Loucy (cell line): ENCODE measurements around the gene MAPK14.

Source experiments
- H2AFZ ChIP-seq: fragments of 200-600 bp; sonication (generic); 2 replicates; pipeline ENCODE4 v1.6.0; 2016; ENCODE audit warnings: antibody characterized with exemption, mild to moderate bottlenecking, low read length, moderate library complexity
- H3F3A ChIP-seq: fragments of 200-600 bp; 2 replicates; pipeline ENCODE4 v1.6.0; 2016; ENCODE audit warnings: antibody characterized with exemption, low read depth, mild to moderate bottlenecking
- H3K27me3 ChIP-seq: fragments of 200-600 bp; sonication (generic); 2 replicates; pipeline ENCODE4 v1.6.1; 2014; ENCODE audit warnings: low read length, mild to moderate bottlenecking; ENCODE audit not compliant: insufficient read depth, poor library complexity, severe bottlenecking
- H3K36me3 ChIP-seq: fragments of 200-600 bp; sonication (generic); 2 replicates; pipeline ENCODE4 v1.6.1; 2016; ENCODE audit warnings: low read length; ENCODE audit not compliant: insufficient read depth
- H3K4me1 ChIP-seq: fragments of 200-600 bp; sonication (generic); 2 replicates; pipeline ENCODE4 v1.5.1; 2014; ENCODE audit warnings: low read length, mild to moderate bottlenecking; ENCODE audit not compliant: insufficient read depth, poor library complexity, severe bottlenecking
- H3K4me2 ChIP-seq: fragments of 200-600 bp; sonication (generic); 2 replicates; pipeline ENCODE4 v1.6.0; 2014; ENCODE audit warnings: antibody characterized with exemption, low read length, low read depth, mild to moderate bottlenecking; ENCODE audit not compliant: poor library complexity, severe bottlenecking
- H3K4me3 ChIP-seq: fragments of 200-600 bp; sonication (generic); 2 replicates; pipeline ENCODE4 v1.5.1; 2014; ENCODE audit warnings: low read length, mild to moderate bottlenecking, mixed read lengths; ENCODE audit not compliant: poor library complexity, severe bottlenecking
- H3K79me2 ChIP-seq: fragments of 200-600 bp; sonication (generic); 2 replicates; pipeline ENCODE4 v1.6.1; 2014; ENCODE audit warnings: low read length; ENCODE audit not compliant: insufficient read depth
- H3K9ac ChIP-seq: fragments of 200-600 bp; sonication (generic); 2 replicates; pipeline ENCODE4 v1.6.0; 2014; ENCODE audit warnings: mild to moderate bottlenecking, low read depth, low read length, moderate library complexity; ENCODE audit not compliant: poor library complexity, severe bottlenecking
- H3K9me2 ChIP-seq: fragments of 200-600 bp; sonication (generic); replicated peaks from 2 replicates; pipeline ENCODE4 v1.6.1; 2016; ENCODE audit warnings: low read depth, low read length, mixed read lengths
- H3K9me3 ChIP-seq: fragments of 200-600 bp; sonication (generic); 2 replicates; pipeline ENCODE4 v1.6.1; 2014; ENCODE audit warnings: mild to moderate bottlenecking, antibody characterized with exemption, low read length, low read depth; ENCODE audit not compliant: insufficient read depth
- H4K20me1 ChIP-seq: fragments of 200-600 bp; sonication (generic); 2 replicates; pipeline ENCODE4 v1.6.0; 2014; ENCODE audit warnings: antibody characterized with exemption, low read length, mild to moderate bottlenecking; ENCODE audit not compliant: insufficient read depth, poor library complexity, severe bottlenecking
- EZH2phosphoT487 ChIP-seq: fragments of 200-600 bp; IDR thresholded peaks from 2 replicates; pipeline ENCODE4 v1.6.1; 2018; ENCODE audit warnings: antibody characterized with exemption, mild to moderate bottlenecking, moderate library complexity, borderline replicate concordance
- TF ChIP-seq, protein P1 (sequence below): fragments of 200-600 bp; sonication (generic); conservative IDR thresholded peaks from 2 replicates; pipeline ENCODE4 v1.5.1; 2014; ENCODE audit warnings: mild to moderate bottlenecking, antibody characterized with exemption, low read length

MAPK14 gene

DNA sequence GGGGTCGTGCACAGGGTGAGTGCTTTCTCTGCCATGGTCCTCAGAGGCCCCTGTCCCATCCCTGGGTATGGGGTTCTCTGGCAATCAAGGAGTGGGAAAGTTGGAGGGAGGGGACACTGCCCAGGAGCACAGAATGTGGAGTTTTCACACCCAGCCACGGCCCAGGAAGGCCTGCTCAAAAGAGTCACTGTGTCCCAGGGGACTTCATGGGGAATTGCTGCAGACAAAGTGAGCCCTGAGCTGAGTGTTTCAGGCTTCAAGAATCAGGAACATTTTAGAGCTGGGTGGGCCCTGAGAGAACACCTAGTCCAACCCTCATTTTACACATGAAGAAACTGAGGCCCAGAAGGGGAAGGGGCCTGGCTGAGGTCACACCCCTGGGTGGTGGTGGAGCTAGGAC is 108.4 kb downstream of the MAPK14 start:
- no peak overlapping the region for H3K9ac ChIP-seq
- TF ChIP-seq, protein P1, sequence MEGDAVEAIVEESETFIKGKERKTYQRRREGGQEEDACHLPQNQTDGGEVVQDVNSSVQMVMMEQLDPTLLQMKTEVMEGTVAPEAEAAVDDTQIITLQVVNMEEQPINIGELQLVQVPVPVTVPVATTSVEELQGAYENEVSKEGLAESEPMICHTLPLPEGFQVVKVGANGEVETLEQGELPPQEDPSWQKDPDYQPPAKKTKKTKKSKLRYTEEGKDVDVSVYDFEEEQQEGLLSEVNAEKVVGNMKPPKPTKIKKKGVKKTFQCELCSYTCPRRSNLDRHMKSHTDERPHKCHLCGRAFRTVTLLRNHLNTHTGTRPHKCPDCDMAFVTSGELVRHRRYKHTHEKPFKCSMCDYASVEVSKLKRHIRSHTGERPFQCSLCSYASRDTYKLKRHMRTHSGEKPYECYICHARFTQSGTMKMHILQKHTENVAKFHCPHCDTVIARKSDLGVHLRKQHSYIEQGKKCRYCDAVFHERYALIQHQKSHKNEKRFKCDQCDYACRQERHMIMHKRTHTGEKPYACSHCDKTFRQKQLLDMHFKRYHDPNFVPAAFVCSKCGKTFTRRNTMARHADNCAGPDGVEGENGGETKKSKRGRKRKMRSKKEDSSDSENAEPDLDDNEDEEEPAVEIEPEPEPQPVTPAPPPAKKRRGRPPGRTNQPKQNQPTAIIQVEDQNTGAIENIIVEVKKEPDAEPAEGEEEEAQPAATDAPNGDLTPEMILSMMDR = no peak
- no peak for TF ChIP-seq EZH2phosphoT487

DNA sequence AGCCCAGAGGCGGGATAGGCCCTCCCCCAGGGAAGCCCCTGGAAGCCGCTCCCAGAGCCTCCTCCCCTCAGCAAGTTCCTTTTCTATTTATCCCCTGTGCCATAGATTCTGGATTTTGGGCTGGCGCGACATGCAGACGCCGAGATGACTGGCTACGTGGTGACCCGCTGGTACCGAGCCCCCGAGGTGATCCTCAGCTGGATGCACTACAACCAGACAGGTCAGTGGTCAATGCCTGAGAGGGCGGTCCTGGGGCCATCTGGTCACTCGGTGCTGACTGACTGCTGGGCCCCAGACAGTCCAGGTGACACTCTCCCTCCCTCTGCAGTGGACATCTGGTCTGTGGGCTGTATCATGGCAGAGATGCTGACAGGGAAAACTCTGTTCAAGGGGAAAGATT is 108.9 kb downstream of the MAPK14 start:
- Histone ChIP-seq H2AFZ (no peak overlapping the region), H3K36me3 (no peaks in the 10 kb centered on the region), H3K9me3 (no peaks in the 10 kb centered on the region), H3K4me2 (no peak overlapping the region), H3K4me3 (no peak overlapping the region), H4K20me1 (no peaks in the 10 kb centered on the region), H3K4me1 (peaks cover 16% of the 10 kb centered on the region), H3K79me2 (no peaks in the 10 kb centered on the region), H3K27me3 (no peaks in the 10 kb centered on the region), H3K9me2 (no peaks in the 10 kb centered on the region), H3K9ac (no peak overlapping the region), H3F3A (no peaks in the 10 kb centered on the region)
- TF ChIP-seq EZH2phosphoT487 = no peak
- TF ChIP-seq, protein P1 = no peak

More for the DNA sequence above, 108.4 kb downstream of the MAPK14 start:
- no peak overlapping the region for H2AFZ ChIP-seq
- no peaks in the 10 kb centered on the region for H3K36me3 ChIP-seq
- no peaks in the 10 kb centered on the region for H3K9me2 ChIP-seq
- H3K27me3 ChIP-seq = no peaks in the 10 kb centered on the region
- no peak overlapping the region for H3K4me3 ChIP-seq
- no peaks in the 10 kb centered on the region for H3K79me2 ChIP-seq
- no peaks in the 10 kb centered on the region for H3F3A ChIP-seq
- H3K9me3 ChIP-seq = no peaks in the 10 kb centered on the region
- H3K4me2 ChIP-seq = no peak overlapping the region
- H4K20me1 ChIP-seq = no peaks in the 10 kb centered on the region
- peaks cover 14% of the 10 kb centered on the region for H3K4me1 ChIP-seq

DNA sequence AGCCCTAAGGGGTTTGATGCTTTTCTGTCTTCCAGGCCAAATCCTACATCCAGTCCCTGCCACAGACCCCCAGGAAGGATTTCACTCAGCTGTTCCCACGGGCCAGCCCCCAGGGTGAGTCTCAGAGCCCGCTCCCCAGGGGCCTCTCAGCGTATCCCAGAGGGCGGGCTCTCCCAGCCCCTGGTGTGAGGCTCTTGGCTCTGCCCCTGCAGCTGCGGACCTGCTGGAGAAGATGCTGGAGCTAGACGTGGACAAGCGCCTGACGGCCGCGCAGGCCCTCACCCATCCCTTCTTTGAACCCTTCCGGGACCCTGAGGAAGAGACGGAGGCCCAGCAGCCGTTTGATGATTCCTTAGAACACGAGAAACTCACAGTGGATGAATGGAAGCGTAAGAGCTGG is 111.1 kb downstream of the MAPK14 start:
- Histone ChIP-seq H2AFZ (no peak overlapping the region), H3F3A (no peaks in the 10 kb centered on the region), H3K9me3 (no peaks in the 10 kb centered on the region), H3K4me2 (no peak overlapping the region), H3K9ac (no peak overlapping the region), H3K4me3 (no peak overlapping the region), H3K27me3 (no peaks in the 10 kb centered on the region), H3K4me1 (peaks cover 13% of the 10 kb centered on the region), H3K36me3 (no peaks in the 10 kb centered on the region), H3K9me2 (no peaks in the 10 kb centered on the region), H4K20me1 (no peaks in the 10 kb centered on the region), H3K79me2 (no peaks in the 10 kb centered on the region)
- TF ChIP-seq, protein P1 = no peak
- no peak for TF ChIP-seq EZH2phosphoT487
